ENCODE measurements around the gene STEAP2.
"Not testable (repeated sequence)": the region's sequence is repeated elsewhere in the genome, so short reads cannot be mapped to it uniquely, and the experiment has no call there.

The STEAP2 gene

GRCh38 chr7:90211391-90212148 is at the start of gene STEAP2:
STEAP2 (plus strand) TSS chr7:90211740; CDS start chr7:90225083, 13,343 bp downstream.
- peak; percentile 51 for DNase-seq

GRCh38 chr7:90163534-90163933 is 48.0 kb upstream of the STEAP2 start:
- DNase-seq = no peak

- DNase-seq = no peak
Observed at GRCh38 chr7:90165724-90166123, 45.8 kb upstream of the STEAP2 start.

GRCh38 chr7:90166153-90166552 is 45.4 kb upstream of the STEAP2 start:
- no peak for DNase-seq

GRCh38 chr7:90167361-90167760 is 44.2 kb upstream of the STEAP2 start:
- DNase-seq = no peak

GRCh38 chr7:90169891-90170290 is 41.6 kb upstream of the STEAP2 start:
- no peak for DNase-seq

GRCh38 chr7:90172121-90172520 is 39.4 kb upstream of the STEAP2 start:
- no peak for DNase-seq

GRCh38 chr7:90172624-90173023 is 38.9 kb upstream of the STEAP2 start:
- no peak for DNase-seq

- DNase-seq = peak; percentile 23
Observed at GRCh38 chr7:90173127-90173844, 38.3 kb upstream of the STEAP2 start.

- no peak for DNase-seq
Observed at GRCh38 chr7:90175667-90176066, 35.9 kb upstream of the STEAP2 start.

- no peak for DNase-seq
Observed at GRCh38 chr7:90176195-90176594, 35.3 kb upstream of the STEAP2 start.

- DNase-seq = no peak
Observed at GRCh38 chr7:90178166-90178565, 33.4 kb upstream of the STEAP2 start.

- peak; percentile 68 for DNase-seq
Observed at GRCh38 chr7:90178679-90179278, 32.8 kb upstream of the STEAP2 start.

- no peak for DNase-seq
Observed at GRCh38 chr7:90180011-90180585, 31.4 kb upstream of the STEAP2 start.

GRCh38 chr7:90180649-90181048 is 30.9 kb upstream of the STEAP2 start:
- DNase-seq = no peak

- DNase-seq = no peak
Observed at GRCh38 chr7:90181485-90181884, 30.1 kb upstream of the STEAP2 start.

- DNase-seq = not testable (repeated sequence)
Observed at GRCh38 chr7:90186290-90186689, 25.2 kb upstream of the STEAP2 start.

GRCh38 chr7:90187507-90188050 is 24.0 kb upstream of the STEAP2 start:
- no peak for DNase-seq

- no peak for DNase-seq
Observed at GRCh38 chr7:90188281-90188680, 23.3 kb upstream of the STEAP2 start.

- no peak for DNase-seq
Observed at GRCh38 chr7:90190995-90191394, 20.5 kb upstream of the STEAP2 start.

- no peak for DNase-seq
Observed at GRCh38 chr7:90191648-90192047, 19.9 kb upstream of the STEAP2 start.

GRCh38 chr7:90192876-90193750 is 18.4 kb upstream of the STEAP2 start:
- DNase-seq = no peak
